ENCODE data around the gene TMUB1. TPM values are rescaled to one million over a fixed set of nuclear protein-coding genes. Genes with fewer than 3 reads are reported as not detected.

The TMUB1 gene
- total RNA-seq, 1 experiment from 2014 or later: 43.8 TPM

- POLR2A ChIA-PET (ENCODE audit: low non-redundant PET): no interaction called here
- CTCF ChIA-PET: interaction anchor here (0.6 kb wide), 2 partner anchors 15 to 19 kb away, joined by 5 to 6 read pairs; no protein-coding TSS in a partner anchor
- intact Hi-C loops (cut with micrococcal nuclease; ENCODE audit: unreplicated experiment): no loop called here
Observed at GRCh38 chr7:151075662-151075971, 7.7 kb downstream of the TMUB1 start.

GRCh38 chr7:151074817-151075661, 8.3 kb downstream of the TMUB1 start:
- no peak for DNase-seq (ENCODE audit: low spot score)
- Histone ChIP-seq H3K9me3 (ENCODE audit: low read depth, low read length, poor library complexity, severe bottlenecking) (no peaks in the 10 kb centered on the region), H3K27ac (ENCODE audit: low read depth, low read length, poor library complexity, severe bottlenecking) (no peak overlapping the region), H3K4me1 (ENCODE audit: insufficient read depth, low read length, poor library complexity, severe bottlenecking) (peaks cover 13% of the 10 kb centered on the region), H3K4me3 (ENCODE audit: low read depth, low read length, poor library complexity, severe bottlenecking) (no peak overlapping the region), H3K36me3 (ENCODE audit: insufficient read depth, low read length, poor library complexity, severe bottlenecking) (peaks cover 68% of the 10 kb centered on the region), H3K27me3 (replicated peaks; ENCODE audit: insufficient read depth, low read depth, low read length, poor library complexity) (no peaks in the 10 kb centered on the region)
- no peak for TF ChIP-seq EZH2 (IDR thresholded peaks at IDR 0.05; ENCODE audit: borderline replicate concordance, low read depth, low read length, poor library complexity, severe bottlenecking)
- ChIA-PET CTCF (interaction anchor here (0.6 kb wide), 1 partner anchor 20 kb away, joined by 5 read pairs; no protein-coding TSS in a partner anchor), POLR2A (ENCODE audit: low non-redundant PET) (no interaction called here)
- intact Hi-C loops (cut with micrococcal nuclease; ENCODE audit: unreplicated experiment): no loop called here
- BruUV-seq (replicated peaks): no TSS peak

More at GRCh38 chr7:151075662-151075971, 7.7 kb downstream of the TMUB1 start:
- Histone ChIP-seq H3K36me3 (ENCODE audit: insufficient read depth, low read length, poor library complexity, severe bottlenecking) (peaks cover 63% of the 10 kb centered on the region), H3K27ac (ENCODE audit: low read depth, low read length, poor library complexity, severe bottlenecking) (no peak overlapping the region), H3K9me3 (ENCODE audit: low read depth, low read length, poor library complexity, severe bottlenecking) (no peaks in the 10 kb centered on the region), H3K4me3 (ENCODE audit: low read depth, low read length, poor library complexity, severe bottlenecking) (no peak overlapping the region), H3K27me3 (replicated peaks; ENCODE audit: insufficient read depth, low read depth, low read length, poor library complexity) (no peaks in the 10 kb centered on the region), H3K4me1 (ENCODE audit: insufficient read depth, low read length, poor library complexity, severe bottlenecking) (peaks cover 13% of the 10 kb centered on the region)
- no TSS peak for BruUV-seq (replicated peaks)
- no peak for DNase-seq (ENCODE audit: low spot score)
- TF ChIP-seq EZH2 (IDR thresholded peaks at IDR 0.05; ENCODE audit: borderline replicate concordance, low read depth, low read length, poor library complexity, severe bottlenecking): no peak
- TF ChIP-seq, protein P1, sequence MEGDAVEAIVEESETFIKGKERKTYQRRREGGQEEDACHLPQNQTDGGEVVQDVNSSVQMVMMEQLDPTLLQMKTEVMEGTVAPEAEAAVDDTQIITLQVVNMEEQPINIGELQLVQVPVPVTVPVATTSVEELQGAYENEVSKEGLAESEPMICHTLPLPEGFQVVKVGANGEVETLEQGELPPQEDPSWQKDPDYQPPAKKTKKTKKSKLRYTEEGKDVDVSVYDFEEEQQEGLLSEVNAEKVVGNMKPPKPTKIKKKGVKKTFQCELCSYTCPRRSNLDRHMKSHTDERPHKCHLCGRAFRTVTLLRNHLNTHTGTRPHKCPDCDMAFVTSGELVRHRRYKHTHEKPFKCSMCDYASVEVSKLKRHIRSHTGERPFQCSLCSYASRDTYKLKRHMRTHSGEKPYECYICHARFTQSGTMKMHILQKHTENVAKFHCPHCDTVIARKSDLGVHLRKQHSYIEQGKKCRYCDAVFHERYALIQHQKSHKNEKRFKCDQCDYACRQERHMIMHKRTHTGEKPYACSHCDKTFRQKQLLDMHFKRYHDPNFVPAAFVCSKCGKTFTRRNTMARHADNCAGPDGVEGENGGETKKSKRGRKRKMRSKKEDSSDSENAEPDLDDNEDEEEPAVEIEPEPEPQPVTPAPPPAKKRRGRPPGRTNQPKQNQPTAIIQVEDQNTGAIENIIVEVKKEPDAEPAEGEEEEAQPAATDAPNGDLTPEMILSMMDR (conservative IDR thresholded peaks at IDR 0.05; ENCODE audit: low read depth, low read length): no peak

- TF ChIP-seq EZH2 (IDR thresholded peaks at IDR 0.05; ENCODE audit: borderline replicate concordance, low read depth, low read length, poor library complexity, severe bottlenecking): no peak
- TF ChIP-seq, protein P1 (conservative IDR thresholded peaks at IDR 0.05; ENCODE audit: low read depth, low read length): no peak
- intact Hi-C loops (cut with micrococcal nuclease; ENCODE audit: unreplicated experiment): no loop called here
- Histone ChIP-seq H3K36me3 (ENCODE audit: insufficient read depth, low read length, poor library complexity, severe bottlenecking) (peaks cover 78% of the 10 kb centered on the region), H3K4me1 (ENCODE audit: insufficient read depth, low read length, poor library complexity, severe bottlenecking) (peaks cover 4% of the 10 kb centered on the region), H3K27ac (ENCODE audit: low read depth, low read length, poor library complexity, severe bottlenecking) (no peak overlapping the region), H3K9me3 (ENCODE audit: low read depth, low read length, poor library complexity, severe bottlenecking) (no peaks in the 10 kb centered on the region), H3K4me3 (ENCODE audit: low read depth, low read length, poor library complexity, severe bottlenecking) (no peak overlapping the region), H3K27me3 (replicated peaks; ENCODE audit: insufficient read depth, low read depth, low read length, poor library complexity) (no peaks in the 10 kb centered on the region)
- POLR2A ChIA-PET (ENCODE audit: low non-redundant PET): no interaction called here
- no peak for DNase-seq (ENCODE audit: low spot score)
- CTCF ChIA-PET: no interaction called here
- BruUV-seq (replicated peaks): no TSS peak
Observed at GRCh38 chr7:151073990-151074389, 9.3 kb downstream of the TMUB1 start.
